ENCODE results near the gene TREML4.

DNA sequence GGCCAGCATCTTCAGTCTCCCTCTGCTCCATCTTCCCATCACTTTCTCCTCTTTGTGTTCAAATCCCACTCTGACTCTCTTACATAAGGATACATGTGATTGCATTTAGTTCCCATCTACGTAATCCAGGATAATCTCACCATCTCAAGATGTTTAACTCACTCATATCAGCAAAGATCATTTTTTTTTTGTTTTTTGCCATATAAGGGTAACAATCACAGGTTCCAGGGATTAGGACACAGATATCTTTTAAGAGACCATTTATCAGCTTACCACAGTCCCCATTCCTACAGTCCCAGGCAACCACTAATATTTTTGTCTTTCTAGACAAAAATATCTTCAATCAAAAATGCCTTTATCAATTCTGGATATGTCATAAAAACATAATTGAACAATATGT, 24.0 kb upstream of the TREML4 start:
- no peak for TF ChIP-seq POLR2AphosphoS5 (IDR thresholded peaks at IDR 0.05; ENCODE audit: low read depth, low read length)
- TF ChIP-seq SP1 (IDR thresholded peaks at IDR 0.05; ENCODE audit: low read depth): no peak
